Bronchial epithelial cell (primary cell): ENCODE results near the gene NEU1. TPM values are rescaled to one million over a fixed set of nuclear protein-coding genes. Genes with fewer than 3 reads are reported as not detected.

Experiments used
- DNase-seq: peaks from one replicate; pipeline ENCODE4 v3.0.0-alpha.2; 2010; ENCODE audit warnings: low read depth
- FAIRE-seq: peaks from 2 replicates; lab custom pipeline; 2011; peaks lifted over from hg19 to GRCh38; lab: Jason Lieb, UNC
- H3K27me3 ChIP-seq: 2 replicates; pipeline ENCODE4 v1.5.1; 2011; ENCODE audit warnings: low read length; ENCODE audit not compliant: control insufficient read depth, insufficient read depth
- H3K36me3 ChIP-seq: 2 replicates; pipeline ENCODE4 v1.5.1; 2011; ENCODE audit warnings: low read length; ENCODE audit not compliant: control insufficient read depth, insufficient read depth
- H3K4me3 ChIP-seq: 2 replicates; pipeline ENCODE4 v1.5.1; 2011; ENCODE audit warnings: mild to moderate bottlenecking, low read depth, low read length, control low read depth
- total RNA-seq: library from RNA; depleted of rRNA; stranded (reverse); fragments of >200 nt; gene quantifications from 2 replicates; pipeline ENCODE4 v1.2.1, GENCODE V29; 2014
- TF ChIP-seq, protein P1 (sequence below): IDR thresholded peaks from 2 replicates; pipeline ENCODE4 v1.5.1; 2011; ENCODE audit warnings: mild to moderate bottlenecking, moderate library complexity, low read length, control low read depth, inconsistent platforms; ENCODE audit not compliant: insufficient read depth, severe bottlenecking

The NEU1 gene
- total RNA-seq, 1 donor from 2014 or later = 70.3 TPM

DNA sequence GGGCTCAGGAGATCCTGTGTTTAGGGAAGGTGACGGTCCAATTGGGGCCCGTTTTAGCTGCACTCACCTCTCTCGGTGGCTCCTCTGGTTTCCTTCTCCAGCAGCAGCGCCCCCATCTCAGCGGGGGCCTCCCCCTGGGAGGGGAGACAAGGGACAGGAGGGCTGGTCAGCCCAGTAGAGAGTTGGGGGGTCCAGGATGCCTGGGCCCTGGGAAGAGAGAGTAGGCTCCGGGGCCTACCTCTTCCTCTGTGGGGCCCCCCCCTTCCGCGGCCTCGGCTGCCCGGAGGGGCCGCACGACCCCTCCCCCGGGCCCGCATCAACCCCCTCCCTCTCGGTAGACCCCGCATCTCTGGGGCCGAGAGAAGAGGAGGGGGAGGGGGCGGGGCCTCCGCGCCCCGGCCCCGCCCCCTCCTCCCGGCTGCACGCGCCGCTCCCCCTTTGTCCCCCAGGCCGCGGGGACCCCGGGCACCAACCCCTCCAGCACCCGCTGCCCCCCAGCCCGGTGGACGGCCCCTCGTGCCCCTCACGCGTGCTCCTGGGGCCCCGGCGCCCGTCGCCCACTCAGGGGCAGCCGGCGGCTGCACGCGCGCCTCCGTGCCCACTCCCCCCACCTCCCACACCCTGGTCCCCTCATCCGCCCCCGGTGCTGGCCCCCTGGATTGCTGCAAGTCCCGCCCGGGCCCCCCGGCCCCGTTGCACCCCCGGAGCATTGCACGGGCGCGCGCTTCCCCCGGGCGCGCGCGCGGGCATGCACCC, 34.4 kb upstream of the NEU1 start:
- no peak for DNase-seq
- no peaks in the 10 kb centered on the region for H3K27me3 ChIP-seq
- H3K4me3 ChIP-seq = peak overlapping the region; percentile 97
- no peak for FAIRE-seq
- peaks cover 4% of the 10 kb centered on the region for H3K36me3 ChIP-seq
- TF ChIP-seq, protein P1, sequence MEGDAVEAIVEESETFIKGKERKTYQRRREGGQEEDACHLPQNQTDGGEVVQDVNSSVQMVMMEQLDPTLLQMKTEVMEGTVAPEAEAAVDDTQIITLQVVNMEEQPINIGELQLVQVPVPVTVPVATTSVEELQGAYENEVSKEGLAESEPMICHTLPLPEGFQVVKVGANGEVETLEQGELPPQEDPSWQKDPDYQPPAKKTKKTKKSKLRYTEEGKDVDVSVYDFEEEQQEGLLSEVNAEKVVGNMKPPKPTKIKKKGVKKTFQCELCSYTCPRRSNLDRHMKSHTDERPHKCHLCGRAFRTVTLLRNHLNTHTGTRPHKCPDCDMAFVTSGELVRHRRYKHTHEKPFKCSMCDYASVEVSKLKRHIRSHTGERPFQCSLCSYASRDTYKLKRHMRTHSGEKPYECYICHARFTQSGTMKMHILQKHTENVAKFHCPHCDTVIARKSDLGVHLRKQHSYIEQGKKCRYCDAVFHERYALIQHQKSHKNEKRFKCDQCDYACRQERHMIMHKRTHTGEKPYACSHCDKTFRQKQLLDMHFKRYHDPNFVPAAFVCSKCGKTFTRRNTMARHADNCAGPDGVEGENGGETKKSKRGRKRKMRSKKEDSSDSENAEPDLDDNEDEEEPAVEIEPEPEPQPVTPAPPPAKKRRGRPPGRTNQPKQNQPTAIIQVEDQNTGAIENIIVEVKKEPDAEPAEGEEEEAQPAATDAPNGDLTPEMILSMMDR = no peak

DNA sequence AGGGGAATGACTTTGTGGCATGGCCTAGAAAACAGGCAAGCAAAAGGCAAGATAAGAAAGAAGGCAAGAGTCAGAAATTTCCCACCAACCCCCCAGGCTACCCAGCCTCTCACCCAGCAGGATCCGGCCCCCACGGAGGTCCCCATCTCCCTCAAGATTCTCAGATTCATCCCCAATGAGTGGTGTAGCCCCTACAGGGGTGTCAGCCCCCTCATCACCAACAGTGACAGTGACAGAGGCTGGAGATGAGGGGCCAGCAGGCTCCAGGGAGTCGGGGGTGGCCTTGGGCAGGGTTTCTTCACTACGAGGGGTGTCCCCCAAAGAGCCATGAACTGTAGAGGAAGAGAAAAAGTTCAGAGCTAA, 33.9 kb upstream of the NEU1 start:
- FAIRE-seq (no peak), DNase-seq (no peak)
- TF ChIP-seq, protein P1 = no peak
- H3K27me3 ChIP-seq = no peaks in the 10 kb centered on the region
- peaks cover 4% of the 10 kb centered on the region for H3K36me3 ChIP-seq
- peak overlapping the region; percentile 97 for H3K4me3 ChIP-seq

DNA sequence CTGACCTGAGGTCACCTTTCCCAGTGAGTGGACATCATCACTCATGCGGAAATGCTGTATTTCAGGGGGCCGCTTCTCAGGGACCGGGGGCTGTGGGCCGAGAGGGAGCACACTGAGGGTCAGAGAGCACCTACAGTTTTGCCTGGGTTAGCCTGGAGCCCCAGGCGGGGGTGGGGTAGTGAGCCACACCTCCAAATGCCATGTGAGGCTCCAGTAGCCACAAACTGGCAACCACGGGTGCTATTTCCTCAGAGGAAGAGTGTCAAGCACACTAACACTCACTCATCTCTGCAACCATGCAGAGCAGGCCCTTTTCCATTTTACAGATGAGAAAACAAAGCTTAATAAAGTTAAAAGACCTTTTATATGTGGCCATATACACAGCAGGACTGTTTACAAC, 30.2 kb upstream of the NEU1 start:
- DNase-seq = no peak
- H3K27me3 ChIP-seq = no peaks in the 10 kb centered on the region
- TF ChIP-seq, protein P1 = no peak
- peaks cover 13% of the 10 kb centered on the region for H3K36me3 ChIP-seq
- FAIRE-seq = no peak
- H3K4me3 ChIP-seq = no peak overlapping the region

DNA sequence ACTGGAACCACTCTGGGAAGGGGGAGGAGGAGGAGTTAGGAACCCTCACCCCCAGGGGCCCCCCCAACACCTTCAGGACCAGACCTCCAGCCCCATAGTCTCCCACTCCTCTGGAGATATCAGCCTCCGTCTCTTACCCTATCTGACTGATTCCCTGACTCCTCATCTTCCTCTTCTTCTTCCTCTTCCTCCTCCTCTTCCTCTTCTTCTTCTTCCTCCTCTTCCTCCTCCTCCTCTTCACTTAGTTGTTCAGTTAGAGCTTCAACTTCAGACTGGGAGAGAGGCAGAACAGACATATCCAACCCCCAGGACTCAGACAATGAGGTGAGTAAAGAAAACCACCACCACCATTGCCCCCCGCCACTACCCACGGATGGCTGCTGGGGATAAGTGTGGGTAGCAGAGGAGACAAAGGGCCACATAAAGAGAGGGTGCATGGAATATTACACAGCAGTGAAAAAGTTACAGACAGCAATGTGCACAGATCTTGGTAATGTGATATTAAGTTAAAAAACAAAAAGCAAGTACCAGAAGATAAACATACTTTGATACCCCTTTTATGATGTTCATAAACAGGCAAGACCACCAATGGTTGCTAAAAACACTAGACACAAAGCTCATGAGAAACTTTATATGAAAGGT, 26.8 kb upstream of the NEU1 start:
- Histone ChIP-seq H3K36me3 (peaks cover 30% of the 10 kb centered on the region), H3K27me3 (no peaks in the 10 kb centered on the region), H3K4me3 (no peak overlapping the region)
- no peak for FAIRE-seq
- no peak for DNase-seq
- TF ChIP-seq, protein P1 = no peak

DNA sequence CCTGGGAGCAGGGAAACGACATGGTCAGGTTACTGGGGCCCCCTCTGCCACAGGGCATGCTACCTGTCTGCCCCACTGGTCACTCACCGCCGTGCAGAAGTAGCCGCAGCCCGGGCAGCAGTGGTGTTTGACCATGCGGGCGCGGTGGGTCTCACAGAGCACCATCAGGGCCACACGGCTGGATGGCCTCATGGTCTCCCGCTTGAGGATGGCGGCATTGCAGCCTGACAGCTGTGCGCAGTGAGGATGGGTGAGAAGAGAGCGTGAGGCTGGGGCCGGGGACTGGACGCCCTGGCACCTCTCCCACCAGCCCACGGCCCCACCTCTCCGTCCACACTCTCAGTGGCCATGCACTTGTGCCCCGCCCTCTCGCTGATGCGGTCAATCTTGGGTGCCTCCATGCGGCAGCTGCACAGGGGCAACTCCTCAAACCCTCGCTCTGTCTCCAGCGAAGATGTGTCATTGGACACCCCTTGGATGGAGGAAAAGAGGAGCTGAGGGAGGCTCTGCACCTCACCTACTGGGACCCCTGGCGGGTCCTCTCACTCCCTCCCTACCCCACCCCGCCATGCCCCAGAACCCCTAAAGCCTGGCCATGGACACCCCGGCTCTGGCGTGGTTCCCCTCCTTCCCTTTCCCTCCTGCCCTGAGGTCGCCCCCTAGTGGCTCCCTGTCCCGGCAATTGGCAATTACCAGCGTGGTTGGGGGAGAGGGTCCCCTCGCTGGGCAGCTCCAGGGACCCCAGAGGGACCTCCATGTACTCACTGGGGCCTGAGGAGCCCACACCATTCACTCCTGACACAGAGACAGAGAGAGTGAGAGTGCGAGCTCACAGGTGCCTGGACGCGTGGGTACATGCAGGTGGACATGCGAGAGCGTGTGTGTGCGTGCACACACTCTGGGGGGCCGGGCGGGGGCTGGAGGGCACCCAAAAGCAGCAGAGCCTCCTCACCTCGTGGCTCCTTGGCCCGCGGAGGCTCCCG, 25.9 kb upstream of the NEU1 start:
- Histone ChIP-seq H3K4me3 (no peak overlapping the region), H3K36me3 (peaks cover 33% of the 10 kb centered on the region), H3K27me3 (no peaks in the 10 kb centered on the region)
- TF ChIP-seq, protein P1 = peak; percentile 74
- DNase-seq (no peak), FAIRE-seq (no peak)
